K562 (cell line): ENCODE measurements around the gene HOXD13. TPM values are rescaled to one million over a fixed set of nuclear protein-coding genes. Genes with fewer than 3 reads are reported as not detected.

Experiments used
- DPF2 ChIP-seq: fragments of 450-650 bp; IDR thresholded peaks from 2 replicates; pipeline ENCODE4 v1.6.1; 2016
- ELF2 ChIP-seq: fragments of 250-450 bp; sonication (Bioruptor Pico); IDR thresholded peaks from 2 replicates; pipeline ENCODE4 v1.5.0; 2021; ENCODE audit warnings: mild to moderate bottlenecking
- ETV6 ChIP-seq, 3 experiments: fragments of 150-350 bp in 1 of 3; sonication (generic) in 1 of 3; formaldehyde crosslinking in 1 of 3; IDR thresholded peaks; 2 replicates each; pipeline versions ENCODE4 v1.6.1 to v1.8.0; 2014 to 2022; ENCODE audit warnings: borderline replicate concordance in 2 of 3, low read depth in 2 of 3, antibody characterized with exemption in 1 of 3, low read length in 1 of 3, mild to moderate bottlenecking in 1 of 3, missing genetic modification reagents in 1 of 3
- NFIC ChIP-seq: fragments of 450-650 bp; IDR thresholded peaks from 2 replicates; pipeline ENCODE4 v1.6.1; 2017; ENCODE audit warnings: mild to moderate bottlenecking, inconsistent platforms
- NONO ChIP-seq, 2 experiments: fragments of 200-400 bp in 1 of 2; fragments of 450-650 bp in 1 of 2; formaldehyde crosslinking in 1 of 2; IDR thresholded peaks; 2 replicates each; pipeline ENCODE4 v1.6.1; 2017; ENCODE audit warnings: low read depth in 2 of 2, mild to moderate bottlenecking in 2 of 2, moderate library complexity in 2 of 2, low read length in 1 of 2
- PHF20 ChIP-seq: fragments of 450-650 bp; IDR thresholded peaks from 2 replicates; pipeline ENCODE4 v1.6.1; 2018; ENCODE audit not compliant: partially characterized antibody
- SETDB1 ChIP-seq: IDR thresholded peaks from one replicate; pipeline ENCODE4 v1.6.1; 2012; ENCODE audit warnings: low read length, control low read depth, inconsistent platforms
- TOE1 ChIP-seq, 2 experiments: fragments of 450-650 bp in 1 of 2; sonication (generic) in 1 of 2; formaldehyde crosslinking in 1 of 2; IDR thresholded peaks; 2 replicates each; pipeline versions ENCODE4 v1.7.1 to v1.8.0; 2016 to 2022; ENCODE audit warnings: borderline replicate concordance in 2 of 2, mild to moderate bottlenecking in 2 of 2, antibody characterized with exemption in 1 of 2, inconsistent platforms in 1 of 2, low read depth in 1 of 2, missing genetic modification reagents in 1 of 2, moderate library complexity in 1 of 2
- ZNF121 ChIP-seq: sonication (generic); formaldehyde crosslinking; conservative IDR thresholded peaks from 2 replicates; pipeline ENCODE4 v1.8.0; 2022; ENCODE audit warnings: missing genetic modification reagents
- polyA plus RNA-seq, 8 experiments: library from polyadenylated mRNA; depleted of rRNA in 4 of 8; stranded (reverse) in 5 of 8; unstranded in 3 of 8; fragments of >200 nt; fragmentation: Nextera tagmentation in 2 of 8; fragmentation: Illumina TruSeq in 1 of 8; extraction: Ambion mirVana in 2 of 8; extraction: Trizol in 1 of 8; gene quantifications; 2 replicates each; pipeline versions ENCODE4 v1.2.1 to v1.2.3, GENCODE V29; 2011 to 2014; ENCODE audit warnings: inconsistent platforms in 1 of 8, missing spikeins in 1 of 8
- total RNA-seq, 7 experiments: library from RNA; depleted of rRNA in 6 of 7; stranded (reverse); fragments of >200 nt in 6 of 7; fragmentation: Illumina TruSeq in 2 of 7; extraction: Trizol in 2 of 7; gene quantifications; 2 replicates each; pipeline versions ENCODE4 v1.2.1 to v1.2.3, GENCODE V29; 2011 to 2021; ENCODE audit warnings: low replicate concordance in 1 of 7
- TF ChIP-seq, protein P1 (sequence below): fragments of 450-650 bp; IDR thresholded peaks from 2 replicates; pipeline ENCODE4 v1.6.1; 2016; ENCODE audit warnings: low read depth, mild to moderate bottlenecking, moderate library complexity
- TF ChIP-seq, protein P2 (sequence below): fragments of 250-450 bp; sonication (Bioruptor Pico); IDR thresholded peaks from 2 replicates; pipeline ENCODE4 v1.4.0; 2020; ENCODE audit warnings: mild to moderate bottlenecking, moderate library complexity, borderline replicate concordance
- TF ChIP-seq, protein P3 (sequence below): sonication (generic); formaldehyde crosslinking; IDR thresholded peaks from 2 replicates; pipeline ENCODE4 v1.8.1; 2023; ENCODE audit warnings: mild to moderate bottlenecking, missing genetic modification reagents
- TF ChIP-seq, protein P4 (sequence below): fragments of 450-650 bp; formaldehyde crosslinking; IDR thresholded peaks from 2 replicates; pipeline ENCODE4 v1.4.0; 2020; ENCODE audit warnings: mild to moderate bottlenecking, moderate library complexity
- TF ChIP-seq, protein P5 (sequence below): conservative IDR thresholded peaks from 2 replicates; pipeline ENCODE4 v1.6.1; 2011; ENCODE audit warnings: low read depth, mild to moderate bottlenecking, low read length; ENCODE audit not compliant: control insufficient read depth
- TF ChIP-seq, protein P6 (sequence below): sonication (generic); formaldehyde crosslinking; IDR thresholded peaks from 2 replicates; pipeline ENCODE4 v1.8.0; 2022; ENCODE audit warnings: mild to moderate bottlenecking, missing genetic modification reagents

The HOXD13 gene
- total and polyA plus RNA-seq, 9 of the 15 experiments (the other 6 are each of a cell fraction or from before 2014, with no cell fraction given): 0.03 to 0.04 TPM; not detected in 7

DNA sequence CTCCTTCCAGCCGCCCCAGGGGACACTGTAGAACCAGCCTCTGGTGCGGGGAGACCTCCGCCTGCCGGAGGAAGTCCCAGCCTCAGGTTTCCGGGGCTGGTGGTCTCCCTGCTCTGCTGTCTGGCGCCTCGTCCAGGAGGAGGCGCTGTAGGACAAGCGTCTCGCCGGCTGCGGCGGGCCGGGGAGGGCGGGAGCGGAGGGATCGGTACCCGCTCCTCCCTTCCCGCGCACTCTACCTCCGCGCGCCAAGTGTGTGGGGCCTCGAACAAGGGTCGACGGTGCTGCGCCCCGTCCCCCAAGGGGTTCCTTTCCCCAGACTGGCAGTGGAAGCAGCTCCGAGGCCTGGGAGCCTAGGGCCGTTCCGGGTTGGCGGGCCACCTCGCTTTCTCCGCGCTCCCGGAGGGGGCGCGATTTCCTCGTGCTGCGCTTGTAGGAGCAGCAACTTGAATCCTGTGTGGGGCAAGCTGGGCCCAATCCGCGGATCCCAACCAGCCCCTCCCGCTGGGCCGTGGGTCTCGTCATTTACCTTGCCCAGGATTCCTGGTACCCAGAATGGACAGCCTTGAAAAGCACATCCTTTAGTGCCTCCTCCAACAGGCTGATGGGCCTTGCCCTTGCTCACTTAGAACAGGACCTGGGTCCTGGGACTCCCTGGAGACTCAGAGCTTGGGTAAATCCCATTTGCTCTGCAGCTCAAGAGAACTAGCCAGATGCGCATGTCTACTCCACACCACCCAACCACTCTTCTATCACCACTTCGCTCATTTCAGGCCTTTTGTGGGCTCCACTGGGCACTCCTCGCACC is 48.2 kb downstream of the HOXD13 start (continued):
- peak; percentile 73; the same call in 1 of the 2 replicates for TF ChIP-seq ELF2
- TF ChIP-seq ETV6 (IDR thresholded peaks at IDR 0.05; ENCODE audit: borderline replicate concordance in 1 of 2, low read depth in 2 of 2, low read length in 1 of 2): no peak
- TF ChIP-seq ETV6 (CRISPR knock-in tag; IDR thresholded peaks at IDR 0.05; ENCODE audit: borderline replicate concordance): no peak
- TF ChIP-seq, protein P1, sequence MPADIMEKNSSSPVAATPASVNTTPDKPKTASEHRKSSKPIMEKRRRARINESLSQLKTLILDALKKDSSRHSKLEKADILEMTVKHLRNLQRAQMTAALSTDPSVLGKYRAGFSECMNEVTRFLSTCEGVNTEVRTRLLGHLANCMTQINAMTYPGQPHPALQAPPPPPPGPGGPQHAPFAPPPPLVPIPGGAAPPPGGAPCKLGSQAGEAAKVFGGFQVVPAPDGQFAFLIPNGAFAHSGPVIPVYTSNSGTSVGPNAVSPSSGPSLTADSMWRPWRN: no peak
- TF ChIP-seq, protein P2, sequence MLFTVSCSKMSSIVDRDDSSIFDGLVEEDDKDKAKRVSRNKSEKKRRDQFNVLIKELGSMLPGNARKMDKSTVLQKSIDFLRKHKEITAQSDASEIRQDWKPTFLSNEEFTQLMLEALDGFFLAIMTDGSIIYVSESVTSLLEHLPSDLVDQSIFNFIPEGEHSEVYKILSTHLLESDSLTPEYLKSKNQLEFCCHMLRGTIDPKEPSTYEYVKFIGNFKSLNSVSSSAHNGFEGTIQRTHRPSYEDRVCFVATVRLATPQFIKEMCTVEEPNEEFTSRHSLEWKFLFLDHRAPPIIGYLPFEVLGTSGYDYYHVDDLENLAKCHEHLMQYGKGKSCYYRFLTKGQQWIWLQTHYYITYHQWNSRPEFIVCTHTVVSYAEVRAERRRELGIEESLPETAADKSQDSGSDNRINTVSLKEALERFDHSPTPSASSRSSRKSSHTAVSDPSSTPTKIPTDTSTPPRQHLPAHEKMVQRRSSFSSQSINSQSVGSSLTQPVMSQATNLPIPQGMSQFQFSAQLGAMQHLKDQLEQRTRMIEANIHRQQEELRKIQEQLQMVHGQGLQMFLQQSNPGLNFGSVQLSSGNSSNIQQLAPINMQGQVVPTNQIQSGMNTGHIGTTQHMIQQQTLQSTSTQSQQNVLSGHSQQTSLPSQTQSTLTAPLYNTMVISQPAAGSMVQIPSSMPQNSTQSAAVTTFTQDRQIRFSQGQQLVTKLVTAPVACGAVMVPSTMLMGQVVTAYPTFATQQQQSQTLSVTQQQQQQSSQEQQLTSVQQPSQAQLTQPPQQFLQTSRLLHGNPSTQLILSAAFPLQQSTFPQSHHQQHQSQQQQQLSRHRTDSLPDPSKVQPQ (CRISPR knock-in tag): no peak
- TF ChIP-seq, protein P3, sequence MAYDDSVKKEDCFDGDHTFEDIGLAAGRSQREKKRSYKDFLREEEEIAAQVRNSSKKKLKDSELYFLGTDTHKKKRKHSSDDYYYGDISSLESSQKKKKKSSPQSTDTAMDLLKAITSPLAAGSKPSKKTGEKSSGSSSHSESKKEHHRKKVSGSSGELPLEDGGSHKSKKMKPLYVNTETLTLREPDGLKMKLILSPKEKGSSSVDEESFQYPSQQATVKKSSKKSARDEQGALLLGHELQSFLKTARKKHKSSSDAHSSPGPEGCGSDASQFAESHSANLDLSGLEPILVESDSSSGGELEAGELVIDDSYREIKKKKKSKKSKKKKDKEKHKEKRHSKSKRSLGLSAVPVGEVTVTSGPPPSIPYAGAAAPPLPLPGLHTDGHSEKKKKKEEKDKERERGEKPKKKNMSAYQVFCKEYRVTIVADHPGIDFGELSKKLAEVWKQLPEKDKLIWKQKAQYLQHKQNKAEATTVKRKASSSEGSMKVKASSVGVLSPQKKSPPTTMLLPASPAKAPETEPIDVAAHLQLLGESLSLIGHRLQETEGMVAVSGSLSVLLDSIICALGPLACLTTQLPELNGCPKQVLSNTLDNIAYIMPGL: peak; percentile 75
- no peak for TF ChIP-seq ZNF121 (CRISPR knock-in tag)
- TF ChIP-seq, protein P4, sequence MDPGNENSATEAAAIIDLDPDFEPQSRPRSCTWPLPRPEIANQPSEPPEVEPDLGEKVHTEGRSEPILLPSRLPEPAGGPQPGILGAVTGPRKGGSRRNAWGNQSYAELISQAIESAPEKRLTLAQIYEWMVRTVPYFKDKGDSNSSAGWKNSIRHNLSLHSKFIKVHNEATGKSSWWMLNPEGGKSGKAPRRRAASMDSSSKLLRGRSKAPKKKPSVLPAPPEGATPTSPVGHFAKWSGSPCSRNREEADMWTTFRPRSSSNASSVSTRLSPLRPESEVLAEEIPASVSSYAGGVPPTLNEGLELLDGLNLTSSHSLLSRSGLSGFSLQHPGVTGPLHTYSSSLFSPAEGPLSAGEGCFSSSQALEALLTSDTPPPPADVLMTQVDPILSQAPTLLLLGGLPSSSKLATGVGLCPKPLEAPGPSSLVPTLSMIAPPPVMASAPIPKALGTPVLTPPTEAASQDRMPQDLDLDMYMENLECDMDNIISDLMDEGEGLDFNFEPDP (CRISPR knock-in tag): no peak
- TF ChIP-seq NONO (IDR thresholded peaks at IDR 0.05; ENCODE audit: low read depth in 2 of 2, low read length in 1 of 2): no peak
- peak; percentile 55; the same call in 1 of the 2 replicates for TF ChIP-seq TOE1 (IDR thresholded peaks at IDR 0.05; ENCODE audit: borderline replicate concordance)
- TF ChIP-seq TOE1 (CRISPR knock-in tag; IDR thresholded peaks at IDR 0.05; ENCODE audit: borderline replicate concordance, low read depth): no peak
- TF ChIP-seq NFIC: peak; percentile 69
- no peak for TF ChIP-seq SETDB1
- TF ChIP-seq, protein P5, sequence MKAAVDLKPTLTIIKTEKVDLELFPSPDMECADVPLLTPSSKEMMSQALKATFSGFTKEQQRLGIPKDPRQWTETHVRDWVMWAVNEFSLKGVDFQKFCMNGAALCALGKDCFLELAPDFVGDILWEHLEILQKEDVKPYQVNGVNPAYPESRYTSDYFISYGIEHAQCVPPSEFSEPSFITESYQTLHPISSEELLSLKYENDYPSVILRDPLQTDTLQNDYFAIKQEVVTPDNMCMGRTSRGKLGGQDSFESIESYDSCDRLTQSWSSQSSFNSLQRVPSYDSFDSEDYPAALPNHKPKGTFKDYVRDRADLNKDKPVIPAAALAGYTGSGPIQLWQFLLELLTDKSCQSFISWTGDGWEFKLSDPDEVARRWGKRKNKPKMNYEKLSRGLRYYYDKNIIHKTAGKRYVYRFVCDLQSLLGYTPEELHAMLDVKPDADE: 0 out of 2 replicates have a peak, but pooled peaks have one; percentile 5
- no peak for TF ChIP-seq DPF2
- TF ChIP-seq, protein P6, sequence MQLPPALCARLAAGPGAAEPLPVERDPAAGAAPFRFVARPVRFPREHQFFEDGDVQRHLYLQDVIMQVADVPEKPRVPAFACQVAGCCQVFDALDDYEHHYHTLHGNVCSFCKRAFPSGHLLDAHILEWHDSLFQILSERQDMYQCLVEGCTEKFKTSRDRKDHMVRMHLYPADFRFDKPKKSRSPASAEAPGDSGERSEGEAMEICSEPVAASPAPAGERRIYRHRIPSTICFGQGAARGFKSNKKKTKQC (CRISPR knock-in tag): peak; percentile 92
- TF ChIP-seq PHF20: peak; percentile 27
